Loucy (cell line): ENCODE results near the gene SNCA.

Experiments used
- H2AFZ ChIP-seq: fragments of 200-600 bp; sonication (generic); 2 replicates; pipeline ENCODE4 v1.6.0; 2016; ENCODE audit warnings: antibody characterized with exemption, mild to moderate bottlenecking, low read length, moderate library complexity
- H3F3A ChIP-seq: fragments of 200-600 bp; 2 replicates; pipeline ENCODE4 v1.6.0; 2016; ENCODE audit warnings: antibody characterized with exemption, low read depth, mild to moderate bottlenecking
- H3K27me3 ChIP-seq: fragments of 200-600 bp; sonication (generic); 2 replicates; pipeline ENCODE4 v1.6.1; 2014; ENCODE audit warnings: low read length, mild to moderate bottlenecking; ENCODE audit not compliant: insufficient read depth, poor library complexity, severe bottlenecking
- H3K36me3 ChIP-seq: fragments of 200-600 bp; sonication (generic); 2 replicates; pipeline ENCODE4 v1.6.1; 2016; ENCODE audit warnings: low read length; ENCODE audit not compliant: insufficient read depth
- H3K4me1 ChIP-seq: fragments of 200-600 bp; sonication (generic); 2 replicates; pipeline ENCODE4 v1.5.1; 2014; ENCODE audit warnings: low read length, mild to moderate bottlenecking; ENCODE audit not compliant: insufficient read depth, poor library complexity, severe bottlenecking
- H3K4me2 ChIP-seq: fragments of 200-600 bp; sonication (generic); 2 replicates; pipeline ENCODE4 v1.6.0; 2014; ENCODE audit warnings: antibody characterized with exemption, low read length, low read depth, mild to moderate bottlenecking; ENCODE audit not compliant: poor library complexity, severe bottlenecking
- H3K4me3 ChIP-seq: fragments of 200-600 bp; sonication (generic); 2 replicates; pipeline ENCODE4 v1.5.1; 2014; ENCODE audit warnings: low read length, mild to moderate bottlenecking, mixed read lengths; ENCODE audit not compliant: poor library complexity, severe bottlenecking
- H3K79me2 ChIP-seq: fragments of 200-600 bp; sonication (generic); 2 replicates; pipeline ENCODE4 v1.6.1; 2014; ENCODE audit warnings: low read length; ENCODE audit not compliant: insufficient read depth
- H3K9ac ChIP-seq: fragments of 200-600 bp; sonication (generic); 2 replicates; pipeline ENCODE4 v1.6.0; 2014; ENCODE audit warnings: mild to moderate bottlenecking, low read depth, low read length, moderate library complexity; ENCODE audit not compliant: poor library complexity, severe bottlenecking
- H3K9me2 ChIP-seq: fragments of 200-600 bp; sonication (generic); replicated peaks from 2 replicates; pipeline ENCODE4 v1.6.1; 2016; ENCODE audit warnings: low read depth, low read length, mixed read lengths
- H3K9me3 ChIP-seq: fragments of 200-600 bp; sonication (generic); 2 replicates; pipeline ENCODE4 v1.6.1; 2014; ENCODE audit warnings: mild to moderate bottlenecking, antibody characterized with exemption, low read length, low read depth; ENCODE audit not compliant: insufficient read depth
- H4K20me1 ChIP-seq: fragments of 200-600 bp; sonication (generic); 2 replicates; pipeline ENCODE4 v1.6.0; 2014; ENCODE audit warnings: antibody characterized with exemption, low read length, mild to moderate bottlenecking; ENCODE audit not compliant: insufficient read depth, poor library complexity, severe bottlenecking
- EZH2phosphoT487 ChIP-seq: fragments of 200-600 bp; IDR thresholded peaks from 2 replicates; pipeline ENCODE4 v1.6.1; 2018; ENCODE audit warnings: antibody characterized with exemption, mild to moderate bottlenecking, moderate library complexity, borderline replicate concordance
- TF ChIP-seq, protein P1 (sequence below): fragments of 200-600 bp; sonication (generic); conservative IDR thresholded peaks from 2 replicates; pipeline ENCODE4 v1.5.1; 2014; ENCODE audit warnings: mild to moderate bottlenecking, antibody characterized with exemption, low read length

Gene SNCA

DNA sequence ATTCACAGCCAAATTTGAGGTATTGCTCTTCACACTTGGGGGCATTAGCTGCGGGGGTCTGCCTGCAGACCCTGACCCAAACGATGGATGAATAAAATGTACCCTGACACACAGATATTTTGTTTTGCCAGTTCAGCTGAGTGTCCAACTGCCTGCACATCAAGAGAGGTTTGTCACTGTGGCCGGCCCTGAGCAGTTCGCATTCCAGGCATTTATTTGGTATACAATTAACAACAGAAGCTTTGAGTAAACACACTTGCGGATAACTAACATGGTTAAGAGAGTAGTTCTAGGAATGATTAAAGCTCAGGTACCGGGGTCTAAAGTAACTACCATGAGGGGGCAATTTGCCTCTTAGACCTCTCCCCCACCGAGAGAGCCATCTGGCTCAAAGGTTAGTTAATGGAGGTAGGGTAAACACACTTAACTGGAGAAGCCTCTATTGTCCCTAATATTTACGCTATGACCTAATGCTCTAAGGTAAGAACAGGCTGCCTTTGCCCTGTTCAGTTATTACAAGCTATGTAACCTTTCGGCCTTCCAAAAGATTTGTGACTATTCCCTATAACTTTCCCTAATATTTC is 162.0 kb downstream of the SNCA start:
- Histone ChIP-seq H3K4me3 (no peak overlapping the region), H3K36me3 (no peaks in the 10 kb centered on the region), H3F3A (no peaks in the 10 kb centered on the region), H3K27me3 (no peaks in the 10 kb centered on the region), H3K9me3 (no peaks in the 10 kb centered on the region), H4K20me1 (no peaks in the 10 kb centered on the region), H3K9ac (no peak overlapping the region), H3K4me1 (peaks cover 11% of the 10 kb centered on the region), H3K79me2 (no peaks in the 10 kb centered on the region), H3K9me2 (no peaks in the 10 kb centered on the region), H3K4me2 (no peak overlapping the region), H2AFZ (no peak overlapping the region)
- TF ChIP-seq EZH2phosphoT487, result no peak
- TF ChIP-seq, protein P1, sequence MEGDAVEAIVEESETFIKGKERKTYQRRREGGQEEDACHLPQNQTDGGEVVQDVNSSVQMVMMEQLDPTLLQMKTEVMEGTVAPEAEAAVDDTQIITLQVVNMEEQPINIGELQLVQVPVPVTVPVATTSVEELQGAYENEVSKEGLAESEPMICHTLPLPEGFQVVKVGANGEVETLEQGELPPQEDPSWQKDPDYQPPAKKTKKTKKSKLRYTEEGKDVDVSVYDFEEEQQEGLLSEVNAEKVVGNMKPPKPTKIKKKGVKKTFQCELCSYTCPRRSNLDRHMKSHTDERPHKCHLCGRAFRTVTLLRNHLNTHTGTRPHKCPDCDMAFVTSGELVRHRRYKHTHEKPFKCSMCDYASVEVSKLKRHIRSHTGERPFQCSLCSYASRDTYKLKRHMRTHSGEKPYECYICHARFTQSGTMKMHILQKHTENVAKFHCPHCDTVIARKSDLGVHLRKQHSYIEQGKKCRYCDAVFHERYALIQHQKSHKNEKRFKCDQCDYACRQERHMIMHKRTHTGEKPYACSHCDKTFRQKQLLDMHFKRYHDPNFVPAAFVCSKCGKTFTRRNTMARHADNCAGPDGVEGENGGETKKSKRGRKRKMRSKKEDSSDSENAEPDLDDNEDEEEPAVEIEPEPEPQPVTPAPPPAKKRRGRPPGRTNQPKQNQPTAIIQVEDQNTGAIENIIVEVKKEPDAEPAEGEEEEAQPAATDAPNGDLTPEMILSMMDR, result no peak
